H1 (cell line): Measurements from ENCODE around the gene KCNE4. TPM values are rescaled to one million over a fixed set of nuclear protein-coding genes. Genes with fewer than 3 reads are reported as not detected.

ENCODE experiments used
- ASH2L ChIP-seq: fragments of 200-600, 300-600 bp; sonication (generic); IDR thresholded peaks from one replicate; pipeline ENCODE4 v1.7.1; 2017; ENCODE audit warnings: low read length
- CBX5 ChIP-seq: fragments of 300-800, 300-1000 bp; sonication (generic); IDR thresholded peaks from 2 replicates; pipeline ENCODE4 v1.7.1; 2016; ENCODE audit warnings: antibody characterized with exemption, low read length, low read depth
- CHD1 ChIP-seq: IDR thresholded peaks from 2 replicates; pipeline ENCODE4 v1.6.1; 2012; ENCODE audit warnings: low read depth, low read length, improper control_type of control experiment
- CREB1 ChIP-seq: IDR thresholded peaks from 2 replicates; pipeline ENCODE4 v1.6.1; 2012; ENCODE audit warnings: inconsistent platforms
- FOSL1 ChIP-seq: IDR thresholded peaks from 2 replicates; pipeline ENCODE4 v1.6.1; 2011; ENCODE audit warnings: mild to moderate bottlenecking, low read depth, low read length, moderate library complexity; ENCODE audit not compliant: insufficient read depth
- GABPA ChIP-seq: IDR thresholded peaks from 2 replicates; pipeline ENCODE4 v1.6.1; 2011; ENCODE audit warnings: mild to moderate bottlenecking, low read length, moderate library complexity, borderline replicate concordance; ENCODE audit not compliant: insufficient read depth
- JUN ChIP-seq: IDR thresholded peaks from 2 replicates; pipeline ENCODE4 v1.6.1; 2011; ENCODE audit warnings: low read depth, mild to moderate bottlenecking, improper control_type of control experiment, low read length
- KDM1A ChIP-seq: fragments of 200-600, 300-600 bp; sonication (generic); IDR thresholded peaks from 2 replicates; pipeline ENCODE4 v1.7.1; 2016; ENCODE audit warnings: mild to moderate bottlenecking, low read length, borderline replicate concordance
- PHF8 ChIP-seq: fragments of 200-600 bp; sonication (generic); conservative IDR thresholded peaks from 2 replicates; pipeline ENCODE4 v1.7.1; 2012; ENCODE audit warnings: low read depth, mild to moderate bottlenecking, inconsistent platforms, low read length, moderate library complexity
- POLR2AphosphoS5 ChIP-seq: IDR thresholded peaks from 2 replicates; pipeline ENCODE4 v1.6.1; 2011; ENCODE audit warnings: low read depth, low read length
- SIN3A ChIP-seq, 2 experiments: IDR thresholded peaks in 1 of 2; conservative IDR thresholded peaks in 1 of 2; 2 replicates each; pipeline ENCODE4 v1.6.1; 2011 to 2012; ENCODE audit warnings: low read length in 2 of 2, improper control_type of control experiment in 1 of 2, low read depth in 1 of 2, mild to moderate bottlenecking in 1 of 2
- SP2 ChIP-seq: IDR thresholded peaks from 2 replicates; pipeline ENCODE4 v1.6.1; 2012; ENCODE audit warnings: mild to moderate bottlenecking, low read length, inconsistent platforms
- SP4 ChIP-seq: IDR thresholded peaks from 2 replicates; pipeline ENCODE4 v1.6.1; 2012; ENCODE audit warnings: low read length, inconsistent platforms
- TAF7 ChIP-seq: optimal IDR thresholded peaks from 2 replicates; pipeline ENCODE3; 2011; ENCODE audit warnings: low read depth, mild to moderate bottlenecking, inconsistent platforms, low read length, moderate library complexity, borderline replicate concordance
- polyA plus RNA-seq, 7 experiments: library from polyadenylated mRNA; depleted of rRNA in 3 of 7; stranded (reverse) in 5 of 7; unstranded in 2 of 7; fragments of >200 nt in 5 of 7; fragments of 200-250 nt in 2 of 7; gene quantifications; 1 replicate in 5 of 7; 2 replicates in 1 of 7; 4 replicates in 1 of 7; pipeline versions ENCODE4 v1.2.1 to v1.2.3, GENCODE V29; 2011 to 2013; ENCODE audit warnings: missing spikeins in 2 of 7, mixed read lengths in 2 of 7
- total RNA-seq: library from RNA; stranded (reverse); fragmentation: NEBNext Ultra II Directional; extraction: Animal tissue kit (Norgen Biotek cat#: 25700); gene quantifications from 2 replicates; pipeline ENCODE4 v1.2.1, GENCODE V29; 2021
- TF ChIP-seq, protein P1 (sequence below): IDR thresholded peaks from 2 replicates; pipeline ENCODE4 v1.6.1; 2011; ENCODE audit warnings: low read length, improper control_type of control experiment
- TF ChIP-seq, protein P2 (sequence below): IDR thresholded peaks from 2 replicates; pipeline ENCODE4 v1.6.1; 2012; ENCODE audit warnings: inconsistent platforms
- TF ChIP-seq, protein P3 (sequence below), 3 experiments: IDR thresholded peaks; 1 replicate in 2 of 3; 2 replicates in 1 of 3; pipeline versions ENCODE4 v1.5.1 to v1.6.1; 2011; ENCODE audit warnings: low read length in 3 of 3, mild to moderate bottlenecking in 3 of 3, inconsistent platforms in 2 of 3, low read depth in 1 of 3, moderate library complexity in 1 of 3; ENCODE audit not compliant: insufficient read depth in 1 of 3; ENCODE audit errors: control extremely low read depth in 1 of 3

Gene KCNE4
- total and polyA plus RNA-seq, 2 of the 8 experiments (the other 6 are each of a cell fraction or from before 2014, with no cell fraction given) = 0.08 to 0.09 TPM

DNA sequence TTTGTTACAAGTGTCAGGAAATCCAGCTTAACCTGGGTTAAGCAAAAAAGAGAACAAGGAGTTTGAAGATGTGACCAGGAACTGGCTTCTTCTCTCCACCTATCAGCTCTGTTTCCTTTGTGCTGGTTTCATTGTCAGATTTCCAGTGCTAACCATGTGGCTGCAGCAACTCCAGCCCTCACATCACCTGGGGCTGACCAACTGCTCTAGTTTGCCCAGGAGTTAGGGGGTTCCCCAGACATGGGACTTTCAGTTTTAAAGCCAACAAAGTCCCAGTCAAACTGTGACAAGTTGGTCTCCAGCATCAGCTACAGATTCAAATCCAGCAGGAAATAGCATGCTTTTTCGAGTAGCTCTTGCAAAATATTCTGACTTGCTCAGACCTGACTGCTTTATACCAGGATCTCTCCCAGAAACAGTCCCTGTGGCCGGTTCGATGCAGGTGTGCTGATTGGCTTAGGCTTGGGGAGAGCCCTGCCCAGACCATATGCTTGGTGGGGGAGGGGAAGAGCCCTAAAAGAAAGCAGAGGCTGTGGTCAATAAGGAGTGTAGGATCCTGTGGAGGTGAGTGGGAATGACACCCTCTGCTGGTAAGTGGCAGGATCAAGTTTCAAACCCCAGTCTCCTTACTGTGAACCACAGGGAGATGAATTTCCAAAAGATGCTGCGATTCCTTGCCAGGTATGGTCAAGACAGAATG is 49.5 kb downstream of the KCNE4 start (continued):
- TF ChIP-seq CBX5 (no peak), CREB1 (no peak), PHF8 (no peak), SP2 (no peak), FOSL1 (no peak), ASH2L (peak; percentile 75), POLR2AphosphoS5 (no peak), CHD1 (no peak), TAF7 (no peak), GABPA (no peak), JUN (no peak), SP4 (no peak), SIN3A (conservative IDR thresholded peaks at IDR 0.05 in 1 of 2, IDR thresholded peaks at IDR 0.05 in 1 of 2; ENCODE audit: low read depth in 1 of 2, low read length in 2 of 2) (no peak), KDM1A (peak; percentile 89; the same call in 1 of the 2 replicates)
- TF ChIP-seq, protein P1, sequence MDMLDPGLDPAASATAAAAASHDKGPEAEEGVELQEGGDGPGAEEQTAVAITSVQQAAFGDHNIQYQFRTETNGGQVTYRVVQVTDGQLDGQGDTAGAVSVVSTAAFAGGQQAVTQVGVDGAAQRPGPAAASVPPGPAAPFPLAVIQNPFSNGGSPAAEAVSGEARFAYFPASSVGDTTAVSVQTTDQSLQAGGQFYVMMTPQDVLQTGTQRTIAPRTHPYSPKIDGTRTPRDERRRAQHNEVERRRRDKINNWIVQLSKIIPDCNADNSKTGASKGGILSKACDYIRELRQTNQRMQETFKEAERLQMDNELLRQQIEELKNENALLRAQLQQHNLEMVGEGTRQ = no peak
- TF ChIP-seq, protein P2, sequence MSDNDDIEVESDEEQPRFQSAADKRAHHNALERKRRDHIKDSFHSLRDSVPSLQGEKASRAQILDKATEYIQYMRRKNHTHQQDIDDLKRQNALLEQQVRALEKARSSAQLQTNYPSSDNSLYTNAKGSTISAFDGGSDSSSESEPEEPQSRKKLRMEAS = peak; percentile 67
- TF ChIP-seq, protein P3, sequence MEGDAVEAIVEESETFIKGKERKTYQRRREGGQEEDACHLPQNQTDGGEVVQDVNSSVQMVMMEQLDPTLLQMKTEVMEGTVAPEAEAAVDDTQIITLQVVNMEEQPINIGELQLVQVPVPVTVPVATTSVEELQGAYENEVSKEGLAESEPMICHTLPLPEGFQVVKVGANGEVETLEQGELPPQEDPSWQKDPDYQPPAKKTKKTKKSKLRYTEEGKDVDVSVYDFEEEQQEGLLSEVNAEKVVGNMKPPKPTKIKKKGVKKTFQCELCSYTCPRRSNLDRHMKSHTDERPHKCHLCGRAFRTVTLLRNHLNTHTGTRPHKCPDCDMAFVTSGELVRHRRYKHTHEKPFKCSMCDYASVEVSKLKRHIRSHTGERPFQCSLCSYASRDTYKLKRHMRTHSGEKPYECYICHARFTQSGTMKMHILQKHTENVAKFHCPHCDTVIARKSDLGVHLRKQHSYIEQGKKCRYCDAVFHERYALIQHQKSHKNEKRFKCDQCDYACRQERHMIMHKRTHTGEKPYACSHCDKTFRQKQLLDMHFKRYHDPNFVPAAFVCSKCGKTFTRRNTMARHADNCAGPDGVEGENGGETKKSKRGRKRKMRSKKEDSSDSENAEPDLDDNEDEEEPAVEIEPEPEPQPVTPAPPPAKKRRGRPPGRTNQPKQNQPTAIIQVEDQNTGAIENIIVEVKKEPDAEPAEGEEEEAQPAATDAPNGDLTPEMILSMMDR (IDR thresholded peaks at IDR 0.05; ENCODE audit: control extremely low read depth in 1 of 3, insufficient read depth in 1 of 3, low read depth in 1 of 3, low read length in 3 of 3) = peak; percentile 45 to 81 (median 62)
- TF ChIP-seq, all 59 proteins: peak for 11
